HG02840 (cell line): ENCODE measurements around the gene CYS1.

Source experiments
- ATAC-seq: cut with Tn5 transposase; IDR thresholded peaks from one replicate; pipeline ENCODE4 v1.9.1; 2021; ENCODE audit warnings: mild to moderate bottlenecking, moderate library complexity, moderate number of reproducible peaks; ENCODE audit not compliant: unreplicated experiment, low FRiP score

The CYS1 gene

GRCh38 chr2:10052216-10052615 lies 28.0 kb downstream of the CYS1 start:
- no peak for ATAC-seq

GRCh38 chr2:10048501-10049171 lies 31.6 kb downstream of the CYS1 start:
- no peak for ATAC-seq

- ATAC-seq: no peak
Observed at GRCh38 chr2:10047616-10048500, 32.4 kb downstream of the CYS1 start.

GRCh38 chr2:10046931-10047330 lies 33.3 kb downstream of the CYS1 start:
- ATAC-seq: no peak

GRCh38 chr2:10045561-10046355 lies 34.5 kb downstream of the CYS1 start:
- no peak for ATAC-seq

- peak; percentile 41 for ATAC-seq
Observed at GRCh38 chr2:10043906-10044601, 36.2 kb downstream of the CYS1 start.

GRCh38 chr2:10043256-10043905 lies 36.8 kb downstream of the CYS1 start, which contains the start of gene KLF11:
Gene KLF11 (plus strand): TSS chr2:10043550. CDS start chr2:10043717, 167 bp downstream.
- peak; percentile 59 for ATAC-seq

GRCh38 chr2:10042301-10043161 lies 37.7 kb downstream of the CYS1 start:
- no peak for ATAC-seq

- no peak for ATAC-seq
Observed at GRCh38 chr2:10041711-10042110, 38.5 kb downstream of the CYS1 start.

GRCh38 chr2:10039658-10040410 lies 40.4 kb downstream of the CYS1 start:
- no peak for ATAC-seq

- no peak for ATAC-seq
Observed at GRCh38 chr2:10038716-10039115, 41.5 kb downstream of the CYS1 start.

- ATAC-seq: no peak
Observed at GRCh38 chr2:10038123-10038522, 42.1 kb downstream of the CYS1 start.

- ATAC-seq: no peak
Observed at GRCh38 chr2:10036095-10036884, 43.9 kb downstream of the CYS1 start.

- no peak for ATAC-seq
Observed at GRCh38 chr2:10035633-10036032, 44.6 kb downstream of the CYS1 start.

- ATAC-seq: no peak
Observed at GRCh38 chr2:10035053-10035422, 45.2 kb downstream of the CYS1 start.

GRCh38 chr2:10034333-10035052 lies 45.7 kb downstream of the CYS1 start:
- ATAC-seq: no peak
